Stimulated activated CD4-positive, alpha-beta T cell treated with anti-CD3 and anti-CD28 coated beads, Interleukin-1b, Interleukin-23, amount 100 ng/mL, for 4 hours (primary cell): ENCODE results near the gene PVALB.

Experiments used
- DNase-seq, 2 donors: peaks; one replicate each; pipeline ENCODE4 v3.0.0-alpha.2; 2020; ENCODE audit warnings: low read depth in 2 of 2

Gene PVALB

GRCh38 chr22:36811094-36811800, 5.6 kb downstream of the PVALB start:
- no peak for DNase-seq

GRCh38 chr22:36809351-36809750, 7.5 kb downstream of the PVALB start:
- no peak for DNase-seq

- DNase-seq = no peak
Observed at GRCh38 chr22:36808721-36809344, 8.0 kb downstream of the PVALB start.

GRCh38 chr22:36807627-36808026, 9.2 kb downstream of the PVALB start:
- no peak for DNase-seq

- no peak for DNase-seq
Observed at GRCh38 chr22:36806835-36807234, 10.0 kb downstream of the PVALB start.

GRCh38 chr22:36803358-36803757, 13.5 kb downstream of the PVALB start:
- DNase-seq = no peak

GRCh38 chr22:36798674-36799066, 18.2 kb downstream of the PVALB start:
- no peak for DNase-seq

GRCh38 chr22:36797911-36798673, 18.7 kb downstream of the PVALB start:
- DNase-seq = no peak

- DNase-seq = no peak
Observed at GRCh38 chr22:36797374-36797773, 19.5 kb downstream of the PVALB start.

- DNase-seq = no peak
Observed at GRCh38 chr22:36796552-36797175, 20.2 kb downstream of the PVALB start.

- no peak for DNase-seq
Observed at GRCh38 chr22:36795633-36796032, 21.2 kb downstream of the PVALB start.

- DNase-seq = no peak
Observed at GRCh38 chr22:36790648-36791047, 26.2 kb downstream of the PVALB start.

GRCh38 chr22:36787204-36787988, 29.4 kb downstream of the PVALB start:
- DNase-seq = no peak

- DNase-seq = no peak
Observed at GRCh38 chr22:36783743-36784142, 33.1 kb downstream of the PVALB start.

- DNase-seq = peak; percentile 78 to 90
Observed at GRCh38 chr22:36781656-36782627, 34.9 kb downstream of the PVALB start.

- no peak for DNase-seq
Observed at GRCh38 chr22:36778020-36778419, 38.8 kb downstream of the PVALB start.

GRCh38 chr22:36776722-36777121, 40.1 kb downstream of the PVALB start:
- no peak for DNase-seq

GRCh38 chr22:36775964-36776669, 40.7 kb downstream of the PVALB start, which contains the start of gene IFT27:
Gene IFT27, minus strand, starts transcription at chr22:36776119. Its CDS starts 412 bp downstream, at chr22:36775707.
- DNase-seq = peak; percentile 88 to 89

GRCh38 chr22:36775586-36775963, 41.3 kb downstream of the PVALB start:
- peak; percentile 16 to 19 for DNase-seq

- DNase-seq = no peak
Observed at GRCh38 chr22:36773935-36774334, 42.9 kb downstream of the PVALB start.
